ENCODE results near the gene STOML1.

The STOML1 gene

GRCh38 chr15:73945130-73945508, 47.0 kb downstream of the STOML1 start:
- Mint-ChIP-seq H3K4me3 (no peak overlapping the region), H3K27ac (no peak overlapping the region), H3K4me1 (peaks cover 36% of the 10 kb centered on the region), H3K36me3 (ENCODE audit: low read depth) (peaks cover 32% of the 10 kb centered on the region), H3K9me3 (no peaks in the 10 kb centered on the region), H3K27me3 (ENCODE audit: low read depth, poor library complexity) (peaks cover 7% of the 10 kb centered on the region)
- no peak for DNase-seq
- TF ChIP-seq CTCF (IDR thresholded peaks at IDR 0.05) = no peak

- Mint-ChIP-seq H3K4me1 (peaks cover 43% of the 10 kb centered on the region), H3K27me3 (ENCODE audit: low read depth, poor library complexity) (peaks cover 7% of the 10 kb centered on the region), H3K4me3 (no peak overlapping the region), H3K9me3 (no peaks in the 10 kb centered on the region), H3K36me3 (ENCODE audit: low read depth) (peaks cover 31% of the 10 kb centered on the region), H3K27ac (peak overlapping the region; percentile 85)
- no peak for DNase-seq
- no peak for TF ChIP-seq CTCF (IDR thresholded peaks at IDR 0.05)
Measured at GRCh38 chr15:73944161-73945129, 47.6 kb downstream of the STOML1 start.

DNA sequence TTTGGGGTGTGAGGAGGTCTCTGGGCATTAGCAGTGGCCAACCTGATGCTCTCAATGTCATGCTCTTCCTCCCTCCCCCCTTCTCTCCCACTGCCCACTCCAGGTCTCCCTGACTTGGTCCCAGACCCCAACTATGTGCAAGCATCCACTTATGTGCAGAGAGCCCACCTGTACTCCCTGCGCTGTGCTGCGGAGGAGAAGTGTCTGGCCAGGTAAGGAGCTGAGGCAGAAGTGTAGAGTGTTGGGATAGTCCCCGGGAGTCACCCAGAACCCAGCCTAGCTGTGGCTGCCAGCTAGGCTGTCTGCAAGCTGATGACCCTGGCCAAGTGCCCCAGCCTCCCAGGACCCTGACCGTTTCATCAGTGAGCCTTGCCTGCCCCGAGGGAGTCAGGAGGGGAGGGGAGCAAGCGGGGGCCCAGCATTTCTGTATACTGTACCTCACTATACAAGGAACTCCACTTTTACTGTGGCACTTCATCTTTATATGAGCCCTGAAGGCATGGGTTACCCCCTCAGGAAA, 49.3 kb downstream of the STOML1 start:
- H3K4me1 Mint-ChIP-seq = peaks cover 51% of the 10 kb centered on the region
- peaks cover 3% of the 10 kb centered on the region for H3K27me3 Mint-ChIP-seq (ENCODE audit: low read depth, poor library complexity)
- no peaks in the 10 kb centered on the region for H3K9me3 Mint-ChIP-seq
- DNase-seq = no peak
- H3K27ac Mint-ChIP-seq = peak overlapping the region; percentile 72
- no peak for TF ChIP-seq CTCF (IDR thresholded peaks at IDR 0.05)
- peaks cover 17% of the 10 kb centered on the region for H3K36me3 Mint-ChIP-seq (ENCODE audit: low read depth)
- no peak overlapping the region for H3K4me3 Mint-ChIP-seq

GRCh38 chr15:73941871-73942635, 50.0 kb downstream of the STOML1 start:
- peaks cover 3% of the 10 kb centered on the region for H3K27me3 Mint-ChIP-seq (ENCODE audit: low read depth, poor library complexity)
- DNase-seq = no peak
- H3K4me3 Mint-ChIP-seq = no peak overlapping the region
- no peaks in the 10 kb centered on the region for H3K9me3 Mint-ChIP-seq
- peaks cover 10% of the 10 kb centered on the region for H3K36me3 Mint-ChIP-seq (ENCODE audit: low read depth)
- peaks cover 51% of the 10 kb centered on the region for H3K4me1 Mint-ChIP-seq
- no peak overlapping the region for H3K27ac Mint-ChIP-seq
- TF ChIP-seq CTCF (IDR thresholded peaks at IDR 0.05) = no peak

DNA sequence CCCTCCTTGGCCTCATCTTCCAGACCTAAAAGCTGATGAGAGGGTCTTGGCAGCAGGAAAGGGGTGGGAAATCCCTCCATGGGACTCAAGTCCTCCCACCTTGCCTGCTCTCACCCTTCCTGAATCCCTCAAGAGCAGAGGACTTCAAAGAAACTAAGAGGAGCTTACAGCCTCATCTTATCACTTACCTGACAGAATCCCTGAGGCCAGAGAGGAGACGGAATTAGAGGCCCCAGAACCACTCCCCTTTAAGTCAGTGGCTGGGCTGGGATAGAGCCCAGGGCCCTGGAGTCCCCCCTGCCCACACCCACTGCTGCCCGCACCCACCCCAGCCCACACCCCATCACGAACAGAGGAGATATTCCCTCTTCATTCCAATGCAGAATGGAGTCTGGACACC, 50.6 kb downstream of the STOML1 start:
- Mint-ChIP-seq H3K4me3 (no peak overlapping the region), H3K36me3 (ENCODE audit: low read depth) (peaks cover 6% of the 10 kb centered on the region), H3K27ac (no peak overlapping the region), H3K9me3 (no peaks in the 10 kb centered on the region), H3K4me1 (peaks cover 57% of the 10 kb centered on the region), H3K27me3 (ENCODE audit: low read depth, poor library complexity) (peaks cover 3% of the 10 kb centered on the region)
- no peak for DNase-seq
- TF ChIP-seq CTCF (IDR thresholded peaks at IDR 0.05) = no peak

Measured in nephron progenitor cell (in vitro differentiated cells).